Spleen (tissue), 13 donors: ENCODE results near the gene FCAMR. TPM values are rescaled to one million over a fixed set of nuclear protein-coding genes. Genes with fewer than 3 reads are reported as not detected.

Experiments used
- DNase-seq: peaks from one replicate; pipeline ENCODE4 v3.0.0-alpha.2; 2020
- H3K27ac ChIP-seq, 8 donors: fragments of 200-600 bp; sonication (generic) in 7 of 8; 1 replicate in 4 of 8; 2 replicates in 4 of 8; pipeline versions ENCODE4 v1.5.0 to v1.8.0; 2016 to 2021; ENCODE audit warnings: inconsistent platforms in 4 of 8, mild to moderate bottlenecking in 4 of 8, moderate library complexity in 1 of 8
- H3K27me3 ChIP-seq, 7 donors: fragments of 200-600 bp; sonication (generic) in 6 of 7; replicated peaks in 1 of 7; 1 replicate in 4 of 7; 2 replicates in 3 of 7; pipeline versions ENCODE4 v1.5.0 to v1.8.0; 2016 to 2021; ENCODE audit warnings: inconsistent platforms in 3 of 7, mild to moderate bottlenecking in 1 of 7
- H3K36me3 ChIP-seq, 6 donors: fragments of 200-600 bp; sonication (generic) in 5 of 6; 1 replicate in 4 of 6; 2 replicates in 2 of 6; pipeline versions ENCODE4 v1.5.0 to v1.8.0; 2016 to 2021; ENCODE audit warnings: inconsistent platforms in 2 of 6
- H3K4me1 ChIP-seq, 6 donors: fragments of 200-600 bp; sonication (generic) in 5 of 6; 1 replicate in 3 of 6; 2 replicates in 3 of 6; pipeline versions ENCODE4 v1.5.0 to v1.8.0; 2016 to 2021; ENCODE audit warnings: inconsistent platforms in 3 of 6
- H3K4me3 ChIP-seq, 8 donors: fragments of 200-600 bp; sonication (generic) in 7 of 8; 1 replicate in 4 of 8; 2 replicates in 4 of 8; pipeline versions ENCODE4 v1.5.0 to v1.8.0; 2016 to 2021; ENCODE audit warnings: inconsistent platforms in 4 of 8, mild to moderate bottlenecking in 4 of 8, moderate library complexity in 2 of 8
- H3K9me3 ChIP-seq, 8 donors: fragments of 200-600 bp; sonication (generic) in 7 of 8; 1 replicate in 4 of 8; 2 replicates in 4 of 8; pipeline versions ENCODE4 v1.5.0 to v1.8.0; 2016 to 2021; ENCODE audit warnings: inconsistent platforms in 4 of 8
- POLR2A ChIP-seq, 3 donors: fragments of 450-650 bp; IDR thresholded peaks; one replicate each; pipeline ENCODE4 v1.5.1; 2017; ENCODE audit warnings: antibody characterized with exemption in 3 of 3, mild to moderate bottlenecking in 1 of 3
- POLR2AphosphoS5 ChIP-seq, 3 donors: sonication (generic); formaldehyde crosslinking; IDR thresholded peaks; one replicate each; pipeline ENCODE4 v1.5.1; 2017; ENCODE audit warnings: antibody characterized with exemption in 3 of 3
- WGBS, 5 donors: extraction: QIAGEN DNeasy Blood & Tissue Kit in 3 of 5; methylation state at CpG; one replicate each; pipeline versions ENCODE4 v1.1.5 to v1.1.7; 2013 to 2018; 5-methylcytosine and 5-hydroxymethylcytosine counted together
- intact Hi-C: fragments of 100-400 bp; cut with DNase I; formaldehyde crosslinking; loops from one replicate; pipeline ENCODE4 v1.15.0; 2023; ENCODE audit warnings: low total_unique reads
- long read RNA-seq, 2 donors: transcript quantifications; one replicate each; lab custom pipeline, GENCODE V29; 2026
- polyA plus RNA-seq, 3 donors: library from polyadenylated mRNA; stranded (reverse); fragments of 200-250 nt; gene quantifications; one replicate each; pipeline ENCODE4 v1.2.1, GENCODE V29; 2013
- total RNA-seq, 7 donors: library from RNA; depleted of rRNA in 3 of 7; stranded (reverse); fragments of >200 nt in 3 of 7; fragmentation: NEBNext Ultra II Directional in 4 of 7; extraction: Animal tissue kit (Norgen Biotek cat#: 25700) in 4 of 7; gene quantifications; one replicate each; pipeline versions ENCODE4 v1.1.0 to v1.2.1, GENCODE V29; 2016 to 2021
- TF ChIP-seq, protein P1 (sequence below), 11 experiments: fragments of 200-600 bp in 7 of 11; fragments of 450-650 bp in 4 of 11; sonication (generic) in 4 of 11; IDR thresholded peaks in 8 of 11; conservative IDR thresholded peaks in 3 of 11; 1 replicate in 7 of 11; 2 replicates in 4 of 11; pipeline versions ENCODE4 v1.4.0 to v1.8.0; 2016 to 2021; ENCODE audit warnings: antibody characterized with exemption in 11 of 11, inconsistent platforms in 4 of 11, mild to moderate bottlenecking in 1 of 11
- donor health status: healthy with polysubstance abuse.
- donor health status: DM: no; HTN: no; CAD: no; lungs with moderate emphysema.
- donor health status: DM: no; HTN: no; CAD: no.
- donor health status: Bipolar disorder and iron deficiency.
- donor health status: healthy.
- donor health status: DM: no; HTN: no; CAD: no.
- donor health status: DM: yes; HTN: yes; CAD: no.

The FCAMR gene, protein sequence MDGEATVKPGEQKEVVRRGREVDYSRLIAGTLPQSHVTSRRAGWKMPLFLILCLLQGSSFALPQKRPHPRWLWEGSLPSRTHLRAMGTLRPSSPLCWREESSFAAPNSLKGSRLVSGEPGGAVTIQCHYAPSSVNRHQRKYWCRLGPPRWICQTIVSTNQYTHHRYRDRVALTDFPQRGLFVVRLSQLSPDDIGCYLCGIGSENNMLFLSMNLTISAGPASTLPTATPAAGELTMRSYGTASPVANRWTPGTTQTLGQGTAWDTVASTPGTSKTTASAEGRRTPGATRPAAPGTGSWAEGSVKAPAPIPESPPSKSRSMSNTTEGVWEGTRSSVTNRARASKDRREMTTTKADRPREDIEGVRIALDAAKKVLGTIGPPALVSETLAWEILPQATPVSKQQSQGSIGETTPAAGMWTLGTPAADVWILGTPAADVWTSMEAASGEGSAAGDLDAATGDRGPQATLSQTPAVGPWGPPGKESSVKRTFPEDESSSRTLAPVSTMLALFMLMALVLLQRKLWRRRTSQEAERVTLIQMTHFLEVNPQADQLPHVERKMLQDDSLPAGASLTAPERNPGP
- total RNA-seq (1 to 10 TPM in 1 of 7 donors, under 1 TPM in 4, not detected in 2; 0.16 to 1.0 (median 0.36) TPM), polyA plus RNA-seq (1 to 10 TPM in 1 of 3 donors, under 1 TPM in 2; 0.38 to 1.3 (median 0.59) TPM)
- long read RNA-seq, donor 1, result 0 reads
- long read RNA-seq, donor 2, result 0 reads

GRCh38 chr1:206970446-206970845 lies at the start of gene FCAMR:
FCAMR (minus strand) TSS chr1:206970460; CDS start chr1:206970125, 335 bp downstream.
- peaks cover 0 to 14% (median 0%) of the 10 kb centered on the region in 7 donors for H3K27me3 ChIP-seq
- no peak for DNase-seq
- no peak within 1 kb of the TSS for H3K4me3 ChIP-seq
- no peaks in the 10 kb centered on the region for H3K36me3 ChIP-seq
- H3K4me1 ChIP-seq, result peaks cover 0 to 44% (median 12%) of the 10 kb centered on the region in 6 donors
- H3K27ac ChIP-seq, result no peak within 1 kb of the TSS
- WGBS, 5 donors, result 55 to 76% (median 58%) methylated on average over 2 of the region's 2 CpGs
- TF ChIP-seq, protein P1, sequence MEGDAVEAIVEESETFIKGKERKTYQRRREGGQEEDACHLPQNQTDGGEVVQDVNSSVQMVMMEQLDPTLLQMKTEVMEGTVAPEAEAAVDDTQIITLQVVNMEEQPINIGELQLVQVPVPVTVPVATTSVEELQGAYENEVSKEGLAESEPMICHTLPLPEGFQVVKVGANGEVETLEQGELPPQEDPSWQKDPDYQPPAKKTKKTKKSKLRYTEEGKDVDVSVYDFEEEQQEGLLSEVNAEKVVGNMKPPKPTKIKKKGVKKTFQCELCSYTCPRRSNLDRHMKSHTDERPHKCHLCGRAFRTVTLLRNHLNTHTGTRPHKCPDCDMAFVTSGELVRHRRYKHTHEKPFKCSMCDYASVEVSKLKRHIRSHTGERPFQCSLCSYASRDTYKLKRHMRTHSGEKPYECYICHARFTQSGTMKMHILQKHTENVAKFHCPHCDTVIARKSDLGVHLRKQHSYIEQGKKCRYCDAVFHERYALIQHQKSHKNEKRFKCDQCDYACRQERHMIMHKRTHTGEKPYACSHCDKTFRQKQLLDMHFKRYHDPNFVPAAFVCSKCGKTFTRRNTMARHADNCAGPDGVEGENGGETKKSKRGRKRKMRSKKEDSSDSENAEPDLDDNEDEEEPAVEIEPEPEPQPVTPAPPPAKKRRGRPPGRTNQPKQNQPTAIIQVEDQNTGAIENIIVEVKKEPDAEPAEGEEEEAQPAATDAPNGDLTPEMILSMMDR (IDR thresholded peaks at IDR 0.05 in 8 of 11, conservative IDR thresholded peaks at IDR 0.05 in 3 of 11), result no peak
- no peak for TF ChIP-seq POLR2A (IDR thresholded peaks at IDR 0.05)
- no peak for TF ChIP-seq POLR2AphosphoS5 (IDR thresholded peaks at IDR 0.05)
- no peaks in the 10 kb centered on the region for H3K9me3 ChIP-seq
- intact Hi-C loops, result no loop called here

GRCh38 chr1:207019661-207020060 lies 49.4 kb upstream of the FCAMR start:
- intact Hi-C loops, result no loop called here

GRCh38 chr1:207019161-207019560 lies 48.9 kb upstream of the FCAMR start:
- H3K27me3 ChIP-seq, result no peaks in the 10 kb centered on the region
- 83 to 100% (median 95%) methylated on average over 2 of the region's 2 CpGs for WGBS, 5 donors
- TF ChIP-seq POLR2AphosphoS5 (IDR thresholded peaks at IDR 0.05), result no peak
- TF ChIP-seq, protein P1 (IDR thresholded peaks at IDR 0.05 in 8 of 11, conservative IDR thresholded peaks at IDR 0.05 in 3 of 11), result no peak
- intact Hi-C loops, result no loop called here
- H3K9me3 ChIP-seq, result no peaks in the 10 kb centered on the region
- no peak for DNase-seq
- peaks cover 0 to 30% (median 8%) of the 10 kb centered on the region in 6 donors for H3K4me1 ChIP-seq
- H3K27ac ChIP-seq, result no peak overlapping the region
- H3K36me3 ChIP-seq, result no peaks in the 10 kb centered on the region
- no peak overlapping the region for H3K4me3 ChIP-seq

More at GRCh38 chr1:207019661-207020060, 49.4 kb upstream of the FCAMR start:
- peaks cover 0 to 35% (median 11%) of the 10 kb centered on the region in 6 donors for H3K4me1 ChIP-seq
- H3K36me3 ChIP-seq, result no peaks in the 10 kb centered on the region
- WGBS, 5 donors, result 50 to 68% (median 57%) methylated on average over 2 of the region's 2 CpGs
- no peaks in the 10 kb centered on the region for H3K9me3 ChIP-seq
- DNase-seq, result no peak
- H3K27ac ChIP-seq, result no peak overlapping the region
- TF ChIP-seq POLR2A (IDR thresholded peaks at IDR 0.05), result no peak
- TF ChIP-seq, protein P1 (IDR thresholded peaks at IDR 0.05 in 8 of 11, conservative IDR thresholded peaks at IDR 0.05 in 3 of 11), result no peak
- no peak for TF ChIP-seq POLR2AphosphoS5 (IDR thresholded peaks at IDR 0.05)
- no peak overlapping the region for H3K4me3 ChIP-seq
- no peaks in the 10 kb centered on the region for H3K27me3 ChIP-seq

- intact Hi-C loops, result no loop called here
- Histone ChIP-seq H3K27ac (no peak overlapping the region), H3K36me3 (no peaks in the 10 kb centered on the region), H3K4me1 (peaks cover 0 to 25% (median 7%) of the 10 kb centered on the region in 6 donors), H3K9me3 (no peaks in the 10 kb centered on the region), H3K4me3 (no peak overlapping the region), H3K27me3 (no peaks in the 10 kb centered on the region)
- no peak for DNase-seq
- WGBS, 5 donors, result 83 to 92% (median 86%) methylated on average over 4 of the region's 4 CpGs
- TF ChIP-seq POLR2AphosphoS5 (IDR thresholded peaks at IDR 0.05) (no peak), POLR2A (IDR thresholded peaks at IDR 0.05) (no peak)
- TF ChIP-seq, protein P1 (IDR thresholded peaks at IDR 0.05 in 8 of 11, conservative IDR thresholded peaks at IDR 0.05 in 3 of 11), result no peak
Observed at GRCh38 chr1:207018707-207019106, 48.4 kb upstream of the FCAMR start.
